HUES6 (cell line): Measurements from ENCODE around the gene ZNF106.

Experiments
- H3K27ac ChIP-seq: 2 replicates; pipeline ENCODE4 v1.7.0; 2013; ENCODE audit warnings: low read depth, mild to moderate bottlenecking, low read length, inconsistent platforms
- H3K27me3 ChIP-seq: 2 replicates; pipeline ENCODE4 v1.6.1; 2013; ENCODE audit warnings: low read length; ENCODE audit not compliant: control insufficient read depth, insufficient read depth
- H3K36me3 ChIP-seq: 2 replicates; pipeline ENCODE4 v1.6.1; 2013; ENCODE audit warnings: low read length; ENCODE audit not compliant: control insufficient read depth, insufficient read depth
- H3K4me1 ChIP-seq: 2 replicates; pipeline ENCODE4 v1.6.1; 2013; ENCODE audit warnings: low read length; ENCODE audit not compliant: control insufficient read depth, insufficient read depth
- H3K4me3 ChIP-seq: 2 replicates; pipeline ENCODE4 v1.5.1; 2013; ENCODE audit warnings: low read depth, low read length
- H3K9ac ChIP-seq: one replicate; pipeline ENCODE4 v1.6.1; 2013; ENCODE audit warnings: mild to moderate bottlenecking, low read length
- H3K9me3 ChIP-seq: 2 replicates; pipeline ENCODE4 v1.6.1; 2013; ENCODE audit warnings: low read depth, low read length; ENCODE audit not compliant: control insufficient read depth, insufficient read depth

The ZNF106 gene

DNA sequence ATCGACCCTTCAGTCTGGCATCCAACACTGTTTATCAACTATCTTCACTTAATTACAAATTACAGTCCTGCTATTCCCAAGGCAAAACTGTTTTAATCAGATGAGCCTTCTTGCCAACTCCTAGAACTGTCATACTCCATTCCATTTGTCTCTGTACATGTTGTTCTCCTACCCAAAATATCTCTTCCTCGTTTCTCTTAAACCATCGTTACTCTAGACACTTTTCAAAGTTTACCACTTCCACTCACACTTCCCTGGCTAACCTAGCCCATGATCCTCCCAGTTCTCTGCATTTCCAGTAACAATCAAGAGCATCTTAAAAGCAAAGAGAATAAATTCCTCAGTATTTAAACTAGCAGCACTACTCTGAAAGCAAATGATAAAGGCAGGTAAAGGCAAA lies 19.9 kb downstream of the ZNF106 start:
- Histone ChIP-seq H3K9me3 (no peaks in the 10 kb centered on the region), H3K36me3 (no peaks in the 10 kb centered on the region; the same call in 1 of the 2 replicates), H3K27ac (no peak overlapping the region), H3K4me3 (no peak overlapping the region), H3K27me3 (no peaks in the 10 kb centered on the region), H3K9ac (no peak overlapping the region), H3K4me1 (no peaks in the 10 kb centered on the region)

DNA sequence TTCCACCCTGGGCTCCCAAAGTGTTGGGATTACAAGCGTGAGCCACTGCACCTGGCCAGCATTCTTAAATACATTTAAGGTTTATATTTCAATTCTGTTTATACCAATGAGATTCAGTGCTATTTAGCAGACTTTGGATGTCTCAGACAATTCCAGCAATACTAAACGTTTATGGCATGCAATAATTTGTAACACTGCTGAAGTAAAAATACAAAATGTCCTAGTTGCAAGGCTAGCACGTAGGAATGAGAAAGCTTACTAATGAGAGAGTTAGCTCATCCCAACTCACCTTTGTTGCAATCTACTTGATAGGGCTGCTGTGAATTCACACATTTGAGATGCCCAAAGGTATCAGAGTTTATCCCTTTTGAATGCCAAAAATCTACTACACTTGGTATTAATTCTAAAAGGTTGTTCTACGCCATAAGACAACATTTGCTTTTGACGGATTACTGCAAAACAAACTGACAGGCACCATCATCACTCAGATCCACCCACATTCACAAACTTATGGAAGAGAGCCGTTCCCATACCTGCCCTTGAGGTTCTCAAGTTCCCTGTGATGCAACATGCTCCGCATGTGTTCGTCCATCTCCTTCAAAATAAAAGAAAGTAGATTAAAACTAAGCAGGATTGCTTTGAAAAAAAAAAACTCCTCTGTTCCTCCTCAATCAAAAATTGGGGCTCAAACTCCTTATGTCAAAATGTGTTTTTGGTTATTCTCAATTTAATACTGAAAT lies 25.3 kb downstream of the ZNF106 start:
- Histone ChIP-seq H3K27ac (no peak overlapping the region), H3K36me3 (peaks cover 9% of the 10 kb centered on the region), H3K9ac (no peak overlapping the region), H3K4me1 (no peaks in the 10 kb centered on the region), H3K4me3 (no peak overlapping the region), H3K9me3 (no peaks in the 10 kb centered on the region), H3K27me3 (no peaks in the 10 kb centered on the region)

DNA sequence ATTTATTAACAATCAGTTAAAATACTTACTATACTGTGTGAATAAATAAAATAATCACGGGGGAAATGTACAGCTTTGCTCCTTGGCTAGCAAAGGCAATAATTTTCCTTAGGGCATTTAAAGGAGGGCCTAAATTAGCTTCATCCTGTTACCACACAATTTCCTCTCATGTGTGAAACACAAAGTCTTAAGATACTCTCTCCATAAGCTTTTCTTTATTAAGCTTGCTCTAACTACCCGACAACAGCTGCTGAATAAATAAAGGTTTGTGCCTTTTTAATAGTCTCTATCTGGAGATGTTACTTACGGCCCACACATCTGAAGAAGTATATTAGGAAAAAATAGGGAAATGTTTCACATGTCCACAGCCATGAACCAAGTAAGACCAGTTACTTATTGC lies 29.7 kb downstream of the ZNF106 start:
- Histone ChIP-seq H3K4me1 (peaks cover 14% of the 10 kb centered on the region), H3K9me3 (no peaks in the 10 kb centered on the region), H3K27me3 (no peaks in the 10 kb centered on the region), H3K36me3 (peaks cover 9% of the 10 kb centered on the region), H3K4me3 (no peak overlapping the region), H3K27ac (no peak overlapping the region), H3K9ac (no peak overlapping the region)

DNA sequence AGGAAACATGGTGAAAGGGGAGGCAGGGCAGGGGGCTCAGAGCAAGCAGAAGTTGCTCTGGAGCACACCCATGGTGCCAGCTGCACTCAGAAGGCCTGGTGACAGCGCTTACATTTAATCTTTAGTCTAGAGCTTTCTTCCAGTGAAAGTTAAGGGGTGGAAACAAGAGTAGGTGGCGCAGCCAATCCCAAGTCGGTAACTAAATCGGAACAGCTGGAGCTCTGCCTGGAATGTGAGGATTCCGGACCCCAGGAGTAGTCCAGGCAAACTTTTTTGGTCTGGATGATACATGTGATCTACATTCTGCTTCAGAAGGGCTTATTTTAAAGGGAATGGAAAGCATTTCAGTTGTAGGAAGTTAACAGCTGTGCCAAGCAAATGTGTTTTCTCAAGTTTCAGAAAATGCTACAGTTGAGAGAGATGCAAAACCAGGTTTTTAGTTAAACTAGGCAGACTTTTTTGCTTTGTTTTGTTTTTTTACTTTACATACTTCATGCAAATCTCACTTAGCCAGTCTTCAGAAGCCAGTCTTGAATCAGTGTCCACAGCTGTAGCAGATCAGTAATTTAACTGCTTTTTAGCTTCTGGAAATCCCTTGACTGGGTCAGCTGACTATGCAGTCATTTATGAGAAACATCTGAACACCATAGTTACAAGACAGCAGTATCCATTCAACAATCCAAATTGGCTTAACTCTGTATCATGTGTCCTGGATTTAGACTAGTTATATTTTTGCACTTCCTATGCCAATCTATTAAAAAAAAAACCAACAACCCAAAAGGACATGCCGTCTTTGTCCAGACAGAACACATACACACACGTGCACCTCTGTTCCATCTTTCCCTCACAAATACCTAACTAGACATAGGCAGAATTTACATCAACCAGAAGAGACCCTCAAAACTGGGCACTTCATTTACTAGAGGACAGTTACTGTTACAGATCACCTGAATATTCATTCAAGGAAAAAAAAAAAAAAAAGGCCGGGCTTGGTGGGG lies 33.2 kb downstream of the ZNF106 start:
- H3K9ac ChIP-seq, result peak overlapping the region; percentile 63
- H3K27me3 ChIP-seq, result no peaks in the 10 kb centered on the region
- H3K36me3 ChIP-seq, result no peaks in the 10 kb centered on the region
- H3K4me3 ChIP-seq, result peak overlapping the region; percentile 28
- H3K4me1 ChIP-seq, result peaks cover 14% of the 10 kb centered on the region
- H3K9me3 ChIP-seq, result no peaks in the 10 kb centered on the region
- peak overlapping the region; percentile 76 for H3K27ac ChIP-seq

DNA sequence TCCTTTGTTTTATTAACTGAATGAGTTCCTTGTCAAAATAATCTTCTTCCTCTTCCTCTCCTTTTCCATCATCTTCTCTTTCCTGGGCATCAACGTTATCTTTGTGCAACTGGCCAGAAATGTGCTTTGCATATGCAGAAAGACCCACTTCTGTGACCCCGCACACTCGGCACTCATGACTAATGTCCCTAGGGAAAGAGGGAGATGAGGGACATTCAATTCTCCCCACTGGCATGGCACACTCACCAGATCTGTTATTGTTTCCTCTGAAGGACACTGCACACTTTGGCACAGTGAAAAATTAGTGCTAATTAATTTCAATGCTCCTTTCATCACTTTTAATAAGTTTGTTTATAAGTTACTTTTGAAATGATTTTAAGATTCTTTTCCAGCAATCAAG lies 34.0 kb downstream of the ZNF106 start:
- H3K9ac ChIP-seq, result no peak overlapping the region
- H3K27me3 ChIP-seq, result no peaks in the 10 kb centered on the region
- no peaks in the 10 kb centered on the region for H3K9me3 ChIP-seq
- no peaks in the 10 kb centered on the region for H3K36me3 ChIP-seq
- peak overlapping the region; percentile 60; the same call in 1 of the 2 replicates for H3K27ac ChIP-seq
- 0 out of 2 replicates have a peak overlapping the region, but pooled peaks have one; percentile 18 for H3K4me3 ChIP-seq
- H3K4me1 ChIP-seq, result peaks cover 14% of the 10 kb centered on the region

DNA sequence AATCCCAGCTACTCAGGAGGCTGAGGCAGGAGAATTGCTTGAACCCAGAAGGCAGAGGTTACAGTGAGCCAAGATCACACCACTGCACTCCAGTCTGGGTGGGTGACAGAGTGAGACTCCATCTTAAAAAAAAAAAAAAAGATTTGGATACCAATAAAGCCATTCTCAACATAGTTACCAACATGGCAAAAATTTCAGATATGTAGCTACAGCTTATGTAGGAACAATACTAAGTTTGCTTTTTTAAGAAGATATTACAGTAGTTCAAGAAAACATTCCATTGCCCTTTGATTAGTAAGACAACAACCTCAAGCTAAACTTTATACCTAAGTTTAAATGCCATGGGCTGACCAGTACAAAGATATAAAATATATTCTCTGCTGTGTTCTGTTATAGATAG lies 34.4 kb downstream of the ZNF106 start:
- H3K4me3 ChIP-seq, result no peak overlapping the region
- H3K9ac ChIP-seq, result no peak overlapping the region
- peaks cover 3% of the 10 kb centered on the region for H3K36me3 ChIP-seq
- peaks cover 14% of the 10 kb centered on the region for H3K4me1 ChIP-seq
- H3K27me3 ChIP-seq, result no peaks in the 10 kb centered on the region
- no peak overlapping the region for H3K27ac ChIP-seq
- H3K9me3 ChIP-seq, result no peaks in the 10 kb centered on the region

DNA sequence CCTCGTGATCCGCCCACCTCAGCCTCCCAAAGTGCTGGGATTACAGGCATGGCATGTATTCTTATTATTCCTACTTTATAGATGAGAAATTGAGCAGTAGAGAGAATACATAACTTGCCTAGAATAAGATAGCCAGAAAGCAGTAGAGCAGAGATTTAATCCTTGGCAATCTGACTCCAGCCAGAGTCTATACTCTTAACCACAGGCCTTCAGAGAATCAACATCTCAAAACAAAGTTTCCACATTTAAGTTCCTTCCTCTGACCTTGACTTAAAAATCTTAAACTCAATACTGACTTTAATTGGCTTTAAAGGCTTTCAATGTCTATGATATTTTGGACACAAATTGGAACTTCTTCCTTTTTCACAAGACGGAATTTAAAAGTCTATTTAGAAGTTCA lies 37.1 kb downstream of the ZNF106 start:
- no peaks in the 10 kb centered on the region for H3K9me3 ChIP-seq
- H3K4me3 ChIP-seq, result no peak overlapping the region
- no peak overlapping the region for H3K9ac ChIP-seq
- no peak overlapping the region for H3K27ac ChIP-seq
- peaks cover 14% of the 10 kb centered on the region for H3K4me1 ChIP-seq
- peaks cover 27% of the 10 kb centered on the region for H3K36me3 ChIP-seq
- no peaks in the 10 kb centered on the region for H3K27me3 ChIP-seq

DNA sequence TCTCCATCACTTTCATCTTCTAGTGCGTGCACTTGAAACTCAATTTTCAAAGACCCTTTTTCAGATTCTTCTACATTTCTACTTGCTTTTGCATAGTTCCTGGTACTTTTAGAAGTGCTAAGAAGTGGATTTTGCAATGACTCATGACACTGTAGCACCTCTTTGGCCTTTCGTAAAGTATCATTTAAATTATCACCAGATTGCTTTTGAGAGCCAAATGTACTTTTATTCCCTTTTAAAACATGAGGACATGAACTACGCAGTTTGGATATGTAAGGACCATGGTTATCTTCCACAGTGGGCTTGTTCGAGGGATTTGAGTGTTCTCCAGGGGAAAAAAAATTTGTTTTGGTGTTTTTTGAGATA lies 40.5 kb downstream of the ZNF106 start:
- H3K27me3 ChIP-seq, result no peaks in the 10 kb centered on the region
- H3K4me1 ChIP-seq, result no peaks in the 10 kb centered on the region
- H3K36me3 ChIP-seq, result peaks cover 56% of the 10 kb centered on the region
- H3K9ac ChIP-seq, result no peak overlapping the region
- no peak overlapping the region for H3K27ac ChIP-seq
- no peaks in the 10 kb centered on the region for H3K9me3 ChIP-seq
- no peak overlapping the region for H3K4me3 ChIP-seq

DNA sequence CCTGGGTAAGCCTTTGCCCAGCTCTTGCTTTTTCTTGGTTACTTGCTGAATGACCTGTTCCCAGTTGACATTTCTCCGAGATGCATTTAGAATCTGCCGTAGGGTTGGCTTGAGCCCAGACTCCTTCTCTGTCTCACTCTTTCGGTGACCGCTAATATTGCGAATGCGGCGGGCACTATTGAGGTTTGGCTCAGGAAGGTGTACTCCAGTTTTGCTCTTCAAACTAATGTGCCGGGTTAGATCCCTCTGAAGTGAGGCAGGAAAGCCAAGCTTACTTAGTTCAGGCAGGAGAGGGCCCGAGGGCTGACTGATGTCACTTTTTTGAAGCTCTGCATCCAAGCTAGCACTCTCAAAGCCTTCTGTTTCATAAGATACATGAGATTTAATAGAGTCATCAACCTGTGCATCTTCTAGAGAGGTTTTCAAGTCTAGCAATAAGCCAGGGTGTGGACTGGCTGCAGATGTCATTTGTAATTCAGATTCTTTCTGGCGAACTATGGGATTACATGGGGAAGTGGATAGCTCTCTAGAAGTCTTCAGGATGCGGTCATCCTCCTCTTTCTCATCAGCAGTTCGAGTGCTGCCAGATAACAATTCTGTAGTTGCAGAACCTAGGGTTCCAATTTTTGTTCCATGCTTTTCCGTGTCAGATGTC lies 41.0 kb downstream of the ZNF106 start:
- H3K36me3 ChIP-seq, result peaks cover 61% of the 10 kb centered on the region

DNA sequence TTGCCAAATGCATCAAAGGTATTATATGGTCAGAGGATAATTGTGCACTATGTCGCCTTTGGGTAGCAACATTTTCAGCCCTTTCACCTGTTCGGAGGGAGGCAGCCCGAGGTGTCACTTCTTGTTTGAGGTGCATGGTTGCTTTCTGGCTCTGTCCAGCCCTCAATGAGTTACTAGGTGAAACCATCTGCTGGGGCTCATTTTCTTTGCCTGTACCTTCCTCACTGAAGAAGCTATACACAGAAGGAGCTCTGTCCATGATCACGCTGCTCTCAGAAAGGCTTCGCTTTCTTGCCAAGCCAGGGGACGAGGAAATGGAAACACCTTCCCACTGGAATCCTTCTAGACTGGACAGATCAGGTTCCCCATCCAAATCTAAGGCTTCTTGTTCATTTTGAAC lies 42.7 kb downstream of the ZNF106 start:
- H3K27ac ChIP-seq, result no peak overlapping the region
- H3K9ac ChIP-seq, result no peak overlapping the region
- H3K9me3 ChIP-seq, result no peaks in the 10 kb centered on the region
- H3K36me3 ChIP-seq, result peaks cover 66% of the 10 kb centered on the region
- no peaks in the 10 kb centered on the region for H3K27me3 ChIP-seq
- no peak overlapping the region for H3K4me3 ChIP-seq
- H3K4me1 ChIP-seq, result no peaks in the 10 kb centered on the region

More for the DNA sequence above, 41.0 kb downstream of the ZNF106 start:
- H3K27ac ChIP-seq, result no peak overlapping the region
- H3K27me3 ChIP-seq, result no peaks in the 10 kb centered on the region
- no peak overlapping the region for H3K9ac ChIP-seq
- no peaks in the 10 kb centered on the region for H3K4me1 ChIP-seq
- no peaks in the 10 kb centered on the region for H3K9me3 ChIP-seq
- H3K4me3 ChIP-seq, result no peak overlapping the region
